Left cardiac atrium (tissue), 4 donors: Measurements from ENCODE around the gene SLC43A2. TPM values are rescaled to one million over a fixed set of nuclear protein-coding genes. Genes with fewer than 3 reads are reported as not detected.
A peak's percentile ranks its signal among the peaks of the same experiment; 100 is the strongest.

Experiments
- ATAC-seq, 2 donors: fragments of 200-7000 bp; cut with Tn5 transposase; one replicate each; pipeline ENCODE4 v1.9.1; 2020; ENCODE audit warnings: mild to moderate bottlenecking in 2 of 2, moderate library complexity in 2 of 2
- DNase-seq: peaks from one replicate; pipeline ENCODE4 v3.0.0-alpha.2; 2020
- intact Hi-C, 2 donors: fragments of 100-400 bp; cut with DNase I; formaldehyde crosslinking; loops; one replicate each; pipeline versions ENCODE4 v1.14.1 to v1.15.1; 2022 to 2023
- total RNA-seq, 2 donors: library from RNA; stranded (reverse); fragmentation: NEBNext Ultra II Directional; extraction: Animal tissue kit (Norgen Biotek cat#: 25700); gene quantifications; one replicate each; pipeline ENCODE4 v1.2.1, GENCODE V29; 2021
- donor health status: DM: no; HTN: yes; CAD: no.
- donor health status: DM: no; HTN: yes; CAD: no; lungs with severe emphysema.
- donor health status: DM: yes; HTN: yes; CAD: no.
- donor health status: Dilated cardiomyopathy.

Gene SLC43A2
- total RNA-seq, 2 donors from 2014 or later, result 7.4 to 8.2 TPM

- no peak for DNase-seq
- no peak for ATAC-seq
- intact Hi-C loops, result no loop called here
Measured at GRCh38 chr17:1601571-1601970, 27.1 kb downstream of the SLC43A2 start.

GRCh38 chr17:1598399-1599095 is 30.1 kb downstream of the SLC43A2 start:
- DNase-seq, result no peak
- ATAC-seq, result no peak
- intact Hi-C loops, result no loop called here

GRCh38 chr17:1597861-1598342 is 30.7 kb downstream of the SLC43A2 start:
- ATAC-seq, result no peak
- intact Hi-C loops, result no loop called here
- DNase-seq, result no peak

GRCh38 chr17:1593630-1593931 is 35.1 kb downstream of the SLC43A2 start:
- DNase-seq, result no peak
- intact Hi-C loops, result no loop called here
- no peak for ATAC-seq

- ATAC-seq (no peak), DNase-seq (no peak)
- intact Hi-C loops, result no loop called here
Measured at GRCh38 chr17:1592751-1593629, 35.6 kb downstream of the SLC43A2 start.

GRCh38 chr17:1591474-1592090 is 37.1 kb downstream of the SLC43A2 start:
- ATAC-seq (no peak), DNase-seq (no peak)
- intact Hi-C loops, result no loop called here

- intact Hi-C loops, result no loop called here
- no peak for ATAC-seq
- no peak for DNase-seq
Measured at GRCh38 chr17:1590747-1591473, 37.7 kb downstream of the SLC43A2 start.

GRCh38 chr17:1590029-1590746 is 38.4 kb downstream of the SLC43A2 start:
- DNase-seq (peak; percentile 89), ATAC-seq (peak; percentile 81 to 88)
- intact Hi-C loops, result no loop called here

GRCh38 chr17:1588821-1589585 is 39.6 kb downstream of the SLC43A2 start:
- DNase-seq (no peak), ATAC-seq (peak in 1 of 2 donors; percentile 5)
- intact Hi-C loops, result no loop called here

GRCh38 chr17:1584167-1584566 is 44.5 kb downstream of the SLC43A2 start:
- DNase-seq (no peak), ATAC-seq (no peak)
- intact Hi-C loops, result no loop called here

GRCh38 chr17:1583556-1583955 is 45.1 kb downstream of the SLC43A2 start:
- no peak for ATAC-seq
- no peak for DNase-seq
- intact Hi-C loops, result no loop called here

GRCh38 chr17:1582374-1582773 is 46.3 kb downstream of the SLC43A2 start:
- ATAC-seq (no peak), DNase-seq (no peak)
- intact Hi-C loops, result no loop called here

- intact Hi-C loops, result no loop called here
- ATAC-seq (no peak), DNase-seq (no peak)
Measured at GRCh38 chr17:1580979-1581676, 47.5 kb downstream of the SLC43A2 start.

- intact Hi-C loops, result no loop called here
- ATAC-seq (no peak), DNase-seq (no peak)
Measured at GRCh38 chr17:1578029-1578428, 50.6 kb downstream of the SLC43A2 start.

- ATAC-seq (peak; percentile 3 to 17), DNase-seq (peak; percentile 45)
- intact Hi-C loops, result no loop called here
Measured at GRCh38 chr17:1577583-1578013, 51.0 kb downstream of the SLC43A2 start.

- DNase-seq (peak; percentile 92), ATAC-seq (peak; percentile 88 to 90)
- intact Hi-C loops, result no loop called here
Measured at GRCh38 chr17:1577182-1577581, 51.5 kb downstream of the SLC43A2 start.

- ATAC-seq, result no peak
- DNase-seq, result no peak
- intact Hi-C loops, result no loop called here
Measured at GRCh38 chr17:1576500-1576899, 52.1 kb downstream of the SLC43A2 start.
